Tibial nerve (tissue), 4 donors: ENCODE results near the gene OVOL1. TPM values are rescaled to one million over a fixed set of nuclear protein-coding genes. Genes with fewer than 3 reads are reported as not detected.

Source experiments
- DNase-seq, 2 donors: peaks; one replicate each; pipeline ENCODE4 v3.0.0-alpha.2; 2019; ENCODE audit warnings: low spot score in 2 of 2
- H3K27ac ChIP-seq, 4 donors: fragments of 200-600 bp; sonication (generic) in 3 of 4; one replicate each; pipeline ENCODE4 v1.5.1; 2017 to 2019; ENCODE audit warnings: mild to moderate bottlenecking in 1 of 4
- H3K27me3 ChIP-seq, 2 donors: fragments of 200-600 bp; sonication (generic) in 1 of 2; one replicate each; pipeline versions ENCODE4 v1.5.1 to v1.6.0; 2017 to 2019
- H3K36me3 ChIP-seq, 3 donors: fragments of 200-600 bp; sonication (generic); one replicate each; pipeline ENCODE4 v1.5.1; 2018 to 2019
- H3K4me1 ChIP-seq, 4 donors: fragments of 200-600 bp; sonication (generic) in 3 of 4; one replicate each; pipeline ENCODE4 v1.5.1; 2017 to 2019
- H3K4me3 ChIP-seq, 4 donors: fragments of 200-600 bp; sonication (generic) in 3 of 4; one replicate each; pipeline ENCODE4 v1.5.1; 2017 to 2019; ENCODE audit warnings: mild to moderate bottlenecking in 1 of 4, moderate library complexity in 1 of 4
- H3K9me3 ChIP-seq, 4 donors: fragments of 200-600 bp; sonication (generic) in 3 of 4; one replicate each; pipeline ENCODE4 v1.5.1; 2017 to 2019
- CTCF ChIP-seq, 5 experiments: fragments of 200-600 bp in 3 of 5; fragments of 450-650 bp in 2 of 5; sonication (generic) in 3 of 5; IDR thresholded peaks; one replicate each; pipeline ENCODE4 v1.5.1; 2016 to 2019; ENCODE audit warnings: antibody characterized with exemption in 5 of 5, mild to moderate bottlenecking in 3 of 5, moderate library complexity in 2 of 5
- EP300 ChIP-seq, 2 donors: sonication (generic); formaldehyde crosslinking; IDR thresholded peaks; one replicate each; pipeline ENCODE4 v1.6.1; 2017; ENCODE audit warnings: antibody characterized with exemption in 2 of 2, mild to moderate bottlenecking in 1 of 2
- POLR2A ChIP-seq, 2 donors: fragments of 450-650 bp; IDR thresholded peaks; one replicate each; pipeline ENCODE4 v1.6.1; 2017; ENCODE audit warnings: antibody characterized with exemption in 2 of 2, mild to moderate bottlenecking in 2 of 2, moderate library complexity in 2 of 2
- WGBS, 2 donors: methylation state at CpG; one replicate each; pipeline ENCODE4 v1.1.5; 2018; 5-methylcytosine and 5-hydroxymethylcytosine counted together
- total RNA-seq, 4 donors: library from RNA; depleted of rRNA; stranded (reverse); fragments of >200 nt; gene quantifications; one replicate each; pipeline ENCODE4 v1.1.0, GENCODE V29; 2016

Gene OVOL1
- total RNA-seq, 4 donors from 2014 or later: not detected

- 34 to 38% methylated on average over 6 of the region's 6 CpGs for WGBS, 2 donors
- no peak for DNase-seq
- TF ChIP-seq CTCF (IDR thresholded peaks at IDR 0.05): no peak
- no peak for TF ChIP-seq POLR2A (IDR thresholded peaks at IDR 0.05)
- no peak for TF ChIP-seq EP300 (IDR thresholded peaks at IDR 0.05)
- no peaks in the 10 kb centered on the region for H3K27me3 ChIP-seq
- no peaks in the 10 kb centered on the region for H3K9me3 ChIP-seq
- peak overlapping the region; percentile 59 to 78 (median 66) for H3K4me3 ChIP-seq
- H3K36me3 ChIP-seq: no peaks in the 10 kb centered on the region
- H3K27ac ChIP-seq: peak overlapping the region in 1 of 4 donors; percentile 55
- H3K4me1 ChIP-seq: peaks cover 0 to 19% (median 7%) of the 10 kb centered on the region in 4 donors
Observed at GRCh38 chr11:65834202-65834601, 47.3 kb downstream of the OVOL1 start.

GRCh38 chr11:65842144-65842543 lies 55.3 kb downstream of the OVOL1 start:
- no peaks in the 10 kb centered on the region for H3K27me3 ChIP-seq
- H3K4me3 ChIP-seq: no peak overlapping the region
- H3K9me3 ChIP-seq: no peaks in the 10 kb centered on the region
- no peak for TF ChIP-seq CTCF (IDR thresholded peaks at IDR 0.05)
- no peak for TF ChIP-seq POLR2A (IDR thresholded peaks at IDR 0.05)
- no peak for TF ChIP-seq EP300 (IDR thresholded peaks at IDR 0.05)
- H3K36me3 ChIP-seq: no peaks in the 10 kb centered on the region
- H3K27ac ChIP-seq: no peak overlapping the region
- 93 to 95% methylated on average over 4 of the region's 4 CpGs for WGBS, 2 donors
- DNase-seq: no peak
- no peaks in the 10 kb centered on the region for H3K4me1 ChIP-seq

- DNase-seq: no peak
- 89 to 91% methylated on average over 3 of the region's 3 CpGs for WGBS, 2 donors
- Histone ChIP-seq H3K4me3 (no peak overlapping the region), H3K4me1 (no peaks in the 10 kb centered on the region), H3K27me3 (no peaks in the 10 kb centered on the region), H3K27ac (no peak overlapping the region), H3K36me3 (no peaks in the 10 kb centered on the region), H3K9me3 (no peaks in the 10 kb centered on the region)
- TF ChIP-seq EP300 (IDR thresholded peaks at IDR 0.05) (no peak), CTCF (IDR thresholded peaks at IDR 0.05) (no peak), POLR2A (IDR thresholded peaks at IDR 0.05) (no peak)
Observed at GRCh38 chr11:65843811-65844210, 56.9 kb downstream of the OVOL1 start.

GRCh38 chr11:65844231-65844872 lies 57.5 kb downstream of the OVOL1 start:
- no peaks in the 10 kb centered on the region for H3K9me3 ChIP-seq
- H3K27ac ChIP-seq: no peak overlapping the region
- DNase-seq: no peak
- H3K36me3 ChIP-seq: no peaks in the 10 kb centered on the region
- H3K27me3 ChIP-seq: no peaks in the 10 kb centered on the region
- TF ChIP-seq CTCF (IDR thresholded peaks at IDR 0.05) (no peak), EP300 (IDR thresholded peaks at IDR 0.05) (no peak), POLR2A (IDR thresholded peaks at IDR 0.05) (no peak)
- H3K4me1 ChIP-seq: no peaks in the 10 kb centered on the region
- WGBS, 2 donors: 84 to 88% methylated on average over 10 of the region's 10 CpGs
- no peak overlapping the region for H3K4me3 ChIP-seq

Other genes with a start within 250 kb of the OVOL1 start
- 100 to 1,000 TPM; 236 to 476 (median 386) TPM for gene LTBP3, start 228.7 kb upstream of the OVOL1 start, total RNA-seq
- gene ZNRD2, start 216.6 kb upstream of the OVOL1 start, total RNA-seq: 10 to 100 TPM; 49.6 to 70.8 (median 56.5) TPM
- gene FAM89B, start 214.5 kb upstream of the OVOL1 start, total RNA-seq: 10 to 100 TPM; 40.8 to 55.3 (median 44.6) TPM
- 100 to 1,000 TPM in 3 of 4 donors, 10 to 100 TPM in 1; 87.3 to 186 (median 110) TPM for gene EHBP1L1, start 211.0 kb upstream of the OVOL1 start, total RNA-seq
- 1 to 10 TPM in 2 of 4 donors, under 1 TPM in 1, not detected in 1; 0.63 to 3.3 (median 1.2) TPM for gene KCNK7, start 191.3 kb upstream of the OVOL1 start, total RNA-seq
- 100 to 1,000 TPM in 1 of 4 donors, 10 to 100 TPM in 3; 64.2 to 112 (median 83.9) TPM for gene MAP3K11, start 172.8 kb upstream of the OVOL1 start, total RNA-seq
- 10 to 100 TPM; 21.0 to 53.4 (median 29.8) TPM for gene PCNX3, start 171.3 kb upstream of the OVOL1 start, total RNA-seq
- 100 to 1,000 TPM in 1 of 4 donors, 10 to 100 TPM in 3; 50.2 to 103 (median 65.0) TPM for gene SIPA1, start 149.0 kb upstream of the OVOL1 start, total RNA-seq
- 10 to 100 TPM; 44.6 to 70.8 (median 51.7) TPM for gene RELA, start 124.1 kb upstream of the OVOL1 start, total RNA-seq
- gene KAT5, start 74.8 kb upstream of the OVOL1 start, total RNA-seq: 100 to 1,000 TPM in 1 of 4 donors, 10 to 100 TPM in 3; 68.1 to 118 (median 92.3) TPM
- gene RNASEH2C, start 66.3 kb upstream of the OVOL1 start, total RNA-seq: 100 to 1,000 TPM; 142 to 197 (median 152) TPM
- 10 to 100 TPM; 12.7 to 27.5 (median 18.8) TPM for gene AP5B1, start 6.1 kb upstream of the OVOL1 start, total RNA-seq
- 1 to 10 TPM in 2 of 4 donors, under 1 TPM in 1, not detected in 1; 0.78 to 2.5 (median 1.5) TPM for gene SNX32, start 46.9 kb downstream of the OVOL1 start, total RNA-seq
- gene CFL1, start 71.1 kb downstream of the OVOL1 start, total RNA-seq: 100 to 1,000 TPM; 461 to 881 (median 580) TPM
- 10 to 100 TPM; 54.0 to 83.1 (median 68.3) TPM for gene MUS81, start 73.4 kb downstream of the OVOL1 start, total RNA-seq
- 10 to 100 TPM; 59.2 to 92.7 (median 82.0) TPM for gene EFEMP2, start 85.7 kb downstream of the OVOL1 start, total RNA-seq
- 1 to 10 TPM in 2 of 4 donors, not detected in 2; 1.5 to 3.1 TPM for gene CTSW, start 92.8 kb downstream of the OVOL1 start, total RNA-seq
- gene FIBP, start 101.4 kb downstream of the OVOL1 start, total RNA-seq: 10 to 100 TPM; 53.6 to 73.2 (median 63.7) TPM
- 100 to 1,000 TPM in 2 of 4 donors, 10 to 100 TPM in 2; 73.0 to 108 (median 89.4) TPM for gene CCDC85B, start 103.6 kb downstream of the OVOL1 start, total RNA-seq
- 1 to 10 TPM in 3 of 4 donors, not detected in 1; 1.3 to 3.3 (median 1.4) TPM for gene FOSL1, start 113.3 kb downstream of the OVOL1 start, total RNA-seq
- gene C11orf68, start 132.0 kb downstream of the OVOL1 start, total RNA-seq: 10 to 100 TPM; 14.7 to 30.4 (median 21.7) TPM
- 100 to 1,000 TPM in 2 of 4 donors, 10 to 100 TPM in 2; 64.5 to 134 (median 93.3) TPM for gene DRAP1, start 132.4 kb downstream of the OVOL1 start, total RNA-seq
- gene TSGA10IP, start 158.4 kb downstream of the OVOL1 start, total RNA-seq: not detected
- 10 to 100 TPM; 49.6 to 73.7 (median 62.3) TPM for gene SART1, start 174.7 kb downstream of the OVOL1 start, total RNA-seq
- 10 to 100 TPM; 27.0 to 40.6 (median 29.5) TPM for gene EIF1AD, start 215.1 kb downstream of the OVOL1 start, total RNA-seq
- 10 to 100 TPM; 23.9 to 68.9 (median 51.0) TPM for gene BANF1, start 215.4 kb downstream of the OVOL1 start, total RNA-seq
- gene CST6, start 224.9 kb downstream of the OVOL1 start, total RNA-seq: 1 to 10 TPM in 1 of 4 donors, not detected in 3; 1.2 TPM
- under 1 TPM in 1 of 4 donors, not detected in 3; 0.87 TPM for gene CATSPER1, start 239.4 kb downstream of the OVOL1 start, total RNA-seq